Lung (tissue), 12 donors: Measurements from ENCODE around the gene MARF1. TPM values are rescaled to one million over a fixed set of nuclear protein-coding genes. Genes with fewer than 3 reads are reported as not detected.

Experiments
- ATAC-seq: fragments of 200-7000 bp; cut with Tn5 transposase; one replicate; pipeline ENCODE4 v1.9.1; 2020; ENCODE audit warnings: moderate number of reproducible peaks; ENCODE audit not compliant: insufficient read depth, low FRiP score
- DNase-seq, 3 donors: peaks; one replicate each; pipeline ENCODE4 v3.0.0-alpha.2; 2013 to 2017
- H3K27ac ChIP-seq, 2 donors: one replicate each; pipeline ENCODE4 v1.5.1; 2013; ENCODE audit warnings: mild to moderate bottlenecking in 2 of 2, moderate library complexity in 2 of 2, control low read depth in 1 of 2, inconsistent platforms in 1 of 2, low read depth in 1 of 2, low read length in 1 of 2
- H3K27me3 ChIP-seq, 3 donors: one replicate each; pipeline ENCODE4 v1.5.1; 2013; ENCODE audit warnings: low read length in 2 of 3; ENCODE audit not compliant: control insufficient read depth in 3 of 3, insufficient read depth in 3 of 3
- H3K36me3 ChIP-seq, 4 donors: one replicate each; pipeline ENCODE4 v1.5.1; 2013; ENCODE audit warnings: low read length in 4 of 4, mild to moderate bottlenecking in 1 of 4, moderate library complexity in 1 of 4; ENCODE audit not compliant: control insufficient read depth in 4 of 4, insufficient read depth in 4 of 4
- H3K4me1 ChIP-seq, 5 donors: one replicate each; pipeline ENCODE4 v1.5.1; 2013; ENCODE audit warnings: low read length in 5 of 5, mild to moderate bottlenecking in 2 of 5, moderate library complexity in 1 of 5; ENCODE audit not compliant: control insufficient read depth in 5 of 5, insufficient read depth in 5 of 5
- H3K4me3 ChIP-seq: one replicate; pipeline ENCODE4 v1.5.1; 2013; ENCODE audit warnings: mild to moderate bottlenecking, control low read depth, moderate library complexity
- H3K9ac ChIP-seq, 2 donors: one replicate each; pipeline ENCODE4 v1.5.1; 2013; ENCODE audit warnings: low read length in 2 of 2, control low read depth in 1 of 2; ENCODE audit not compliant: insufficient read depth in 1 of 2
- H3K9me3 ChIP-seq, 4 donors: one replicate each; pipeline ENCODE4 v1.5.1; 2013; ENCODE audit warnings: low read length in 3 of 4, mild to moderate bottlenecking in 1 of 4, moderate library complexity in 1 of 4; ENCODE audit not compliant: control insufficient read depth in 4 of 4, insufficient read depth in 3 of 4
- WGBS, 2 donors: extraction: QIAGEN DNeasy Blood & Tissue Kit; methylation state at CpG; one replicate each; pipeline ENCODE4 v1.1.7; 2013; 5-methylcytosine and 5-hydroxymethylcytosine counted together
- polyA plus RNA-seq, 2 donors: library from polyadenylated mRNA; stranded (reverse); fragments of 200-250 nt; gene quantifications; one replicate each; pipeline ENCODE4 v1.2.1, GENCODE V29; 2013
- total RNA-seq, 2 donors: library from RNA; depleted of rRNA in 1 of 2; stranded (reverse); fragments of >200 nt in 1 of 2; gene quantifications; one replicate each; pipeline ENCODE4 v1.2.1, GENCODE V29; 2014 to 2021
- TF ChIP-seq, protein P1 (sequence below): IDR thresholded peaks from 2 replicates; pipeline ENCODE4 v1.5.1; 2012; ENCODE audit warnings: mild to moderate bottlenecking; ENCODE audit errors: control extremely low read depth, extremely low read depth
- donor health status: control.
- donor health status: control.
- donor health status: Bipolar disorder and iron deficiency.
- donor health status: healthy.
- donor health status: DM: yes; HTN: yes; CAD: no.

Gene MARF1
- total and polyA plus RNA-seq, 4 donors: 18.0 to 72.1 (median 41.9) TPM

DNA sequence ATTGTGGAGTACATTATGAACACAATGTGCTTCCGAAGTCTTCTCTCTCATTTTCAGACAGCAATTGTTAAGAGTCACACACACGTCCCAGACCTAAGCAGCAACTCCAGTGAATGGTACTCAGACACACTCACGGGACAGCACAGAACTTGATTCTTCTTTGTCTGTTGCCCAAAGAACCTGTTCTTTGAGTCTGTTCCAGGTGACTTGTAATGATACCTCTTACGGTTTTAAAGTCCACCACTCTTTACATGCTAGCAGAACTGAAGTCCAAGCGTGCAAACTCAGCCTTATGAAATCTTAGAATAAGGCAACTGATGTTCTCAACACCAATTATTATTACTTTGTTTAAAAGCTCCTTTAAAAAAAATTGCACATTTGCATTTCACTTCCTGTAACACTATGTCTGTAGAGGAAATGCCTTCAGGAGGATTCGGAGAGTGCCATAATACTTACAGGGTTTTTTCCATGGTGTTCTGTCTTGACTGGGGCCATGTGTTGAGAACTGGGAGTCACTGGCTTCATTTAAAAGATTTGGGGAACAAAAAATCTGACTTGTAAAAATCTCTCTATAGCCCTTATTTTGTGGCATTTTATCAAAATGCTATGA is 48.1 kb downstream of the MARF1 start:
- H3K9ac ChIP-seq: no peak overlapping the region
- H3K27me3 ChIP-seq: no peaks in the 10 kb centered on the region
- peaks cover 25 to 32% (median 29%) of the 10 kb centered on the region in 4 donors for H3K36me3 ChIP-seq
- 76% methylated on average over 6 of the region's 6 CpGs for WGBS, 2 donors
- TF ChIP-seq, protein P1, sequence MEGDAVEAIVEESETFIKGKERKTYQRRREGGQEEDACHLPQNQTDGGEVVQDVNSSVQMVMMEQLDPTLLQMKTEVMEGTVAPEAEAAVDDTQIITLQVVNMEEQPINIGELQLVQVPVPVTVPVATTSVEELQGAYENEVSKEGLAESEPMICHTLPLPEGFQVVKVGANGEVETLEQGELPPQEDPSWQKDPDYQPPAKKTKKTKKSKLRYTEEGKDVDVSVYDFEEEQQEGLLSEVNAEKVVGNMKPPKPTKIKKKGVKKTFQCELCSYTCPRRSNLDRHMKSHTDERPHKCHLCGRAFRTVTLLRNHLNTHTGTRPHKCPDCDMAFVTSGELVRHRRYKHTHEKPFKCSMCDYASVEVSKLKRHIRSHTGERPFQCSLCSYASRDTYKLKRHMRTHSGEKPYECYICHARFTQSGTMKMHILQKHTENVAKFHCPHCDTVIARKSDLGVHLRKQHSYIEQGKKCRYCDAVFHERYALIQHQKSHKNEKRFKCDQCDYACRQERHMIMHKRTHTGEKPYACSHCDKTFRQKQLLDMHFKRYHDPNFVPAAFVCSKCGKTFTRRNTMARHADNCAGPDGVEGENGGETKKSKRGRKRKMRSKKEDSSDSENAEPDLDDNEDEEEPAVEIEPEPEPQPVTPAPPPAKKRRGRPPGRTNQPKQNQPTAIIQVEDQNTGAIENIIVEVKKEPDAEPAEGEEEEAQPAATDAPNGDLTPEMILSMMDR: no peak
- ATAC-seq (no peak), DNase-seq (no peak)
- H3K4me3 ChIP-seq: no peak overlapping the region
- H3K9me3 ChIP-seq: no peaks in the 10 kb centered on the region
- peak overlapping the region in 1 of 2 donors; percentile 53 for H3K27ac ChIP-seq
- peaks cover 0 to 8% (median 0%) of the 10 kb centered on the region in 5 donors for H3K4me1 ChIP-seq

DNA sequence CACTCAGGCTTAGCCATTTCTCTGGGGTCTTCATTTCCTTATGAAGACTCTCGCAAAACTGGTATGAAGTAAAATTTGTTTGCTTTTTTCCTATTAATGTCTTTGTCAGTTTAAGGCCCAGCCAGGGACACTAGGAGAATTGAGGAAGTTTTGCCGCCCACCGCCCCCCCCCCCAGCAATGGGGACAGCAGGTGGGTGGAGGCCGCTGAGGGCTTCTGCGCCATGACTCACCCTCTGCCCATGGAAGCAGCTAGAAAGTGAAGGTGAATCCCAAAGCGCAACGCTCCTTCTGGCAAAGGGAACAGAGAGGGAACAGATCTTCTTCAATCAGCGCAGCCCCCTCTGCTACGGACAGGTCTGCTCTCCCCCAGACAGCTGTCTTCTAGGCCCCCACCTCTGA is 49.7 kb downstream of the MARF1 start:
- Histone ChIP-seq H3K9ac (no peak overlapping the region), H3K4me1 (peaks cover 0 to 12% (median 0%) of the 10 kb centered on the region in 5 donors), H3K27me3 (no peaks in the 10 kb centered on the region), H3K36me3 (peaks cover 12 to 32% (median 21%) of the 10 kb centered on the region in 4 donors), H3K9me3 (no peaks in the 10 kb centered on the region), H3K27ac (peak overlapping the region in 1 of 2 donors; percentile 32), H3K4me3 (no peak overlapping the region)
- TF ChIP-seq, protein P1: no peak
- no peak for ATAC-seq
- no peak for DNase-seq
- 70 to 88% methylated on average over 9 of the region's 9 CpGs for WGBS, 2 donors

DNA sequence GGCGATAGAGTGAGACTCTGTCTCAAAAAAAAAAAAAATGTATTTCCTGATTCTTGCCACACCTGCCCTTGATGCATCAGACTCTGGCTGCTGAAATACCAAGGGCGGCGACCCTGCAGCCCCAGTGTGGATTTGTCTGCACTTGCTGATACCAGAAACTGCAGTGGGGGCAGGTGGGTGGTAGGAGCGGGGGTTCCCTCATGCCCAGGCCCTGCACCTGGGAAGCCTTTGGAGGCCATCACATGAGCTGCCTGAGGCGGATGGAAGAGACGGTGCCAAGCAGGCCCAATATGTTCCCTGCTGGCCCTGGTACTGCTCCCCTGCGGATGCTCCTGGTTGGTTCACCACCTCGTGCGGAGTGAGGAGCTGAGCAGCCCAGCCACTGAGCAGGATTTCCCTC is 50.6 kb downstream of the MARF1 start:
- Histone ChIP-seq H3K27ac (peak overlapping the region in 1 of 2 donors; percentile 32), H3K9me3 (no peaks in the 10 kb centered on the region), H3K9ac (no peak overlapping the region), H3K36me3 (peaks cover 3 to 31% (median 15%) of the 10 kb centered on the region in 4 donors), H3K4me1 (peaks cover 0 to 12% (median 0%) of the 10 kb centered on the region in 5 donors), H3K27me3 (no peaks in the 10 kb centered on the region), H3K4me3 (no peak overlapping the region)
- 68 to 79% methylated on average over 9 of the region's 9 CpGs for WGBS, 2 donors
- ATAC-seq: no peak
- TF ChIP-seq, protein P1: no peak
- no peak for DNase-seq
